Caco-2 (cell line): ENCODE data around the gene HES4. TPM values are rescaled to one million over a fixed set of nuclear protein-coding genes. Genes with fewer than 3 reads are reported as not detected.
"Not testable (repeated sequence)": the region's sequence is repeated elsewhere in the genome, so short reads cannot be mapped to it uniquely, and the experiment has no call there.

ENCODE experiments used
- BruUV-seq: library from RNA; stranded (reverse); fragments of 400-500 nt; replicated peaks from 2 replicates; lab custom pipeline; 2021; lab: Mats Ljungman, UMichigan
- CTCF ChIA-PET: fragments of 300-600 bp; sonication (Branson Sonifier 250); formaldehyde crosslinking; loops from one replicate; lab custom pipeline; 2022; ENCODE audit warnings: antibody characterized with exemption; lab: Charles Lee
- POLR2A ChIA-PET: fragments of 300-600 bp; sonication (Branson Sonifier 250); formaldehyde crosslinking; loops from one replicate; lab custom pipeline; 2022; ENCODE audit warnings: antibody characterized with exemption; lab: Charles Lee
- DNase-seq, 2 experiments: peaks; one replicate each; pipeline versions ENCODE4 v3.0.0 to v3.0.0-alpha.2; 2020 to 2022
- H3K27me3 ChIP-seq: replicated peaks from 2 replicates; pipeline ENCODE4 v1.6.0; 2011; ENCODE audit warnings: low read length; ENCODE audit not compliant: control insufficient read depth, insufficient read depth
- H3K36me3 ChIP-seq: 2 replicates; pipeline ENCODE4 v1.5.1; 2011; ENCODE audit warnings: low read length; ENCODE audit not compliant: control insufficient read depth, insufficient read depth
- H3K4me1 ChIP-seq: fragments of 250-450 bp; sonication (Bioruptor Pico); 2 replicates; pipeline ENCODE4 v1.5.1; 2020; ENCODE audit warnings: mild to moderate bottlenecking
- H3K4me3 ChIP-seq: 2 replicates; pipeline ENCODE4 v1.5.1; 2011; ENCODE audit warnings: low read depth, mild to moderate bottlenecking, control low read depth, low read length
- H3K9me3 ChIP-seq: fragments of 250-450 bp; sonication (Bioruptor Pico); 2 replicates; pipeline ENCODE4 v1.5.1; 2020; ENCODE audit warnings: mild to moderate bottlenecking, moderate library complexity
- H3K27ac Mint-ChIP-seq: one replicate; pipeline ENCODE4 v1.8.0; 2022; ENCODE audit warnings: mixed read lengths; ENCODE audit not compliant: unreplicated experiment
- H3K27me3 Mint-ChIP-seq: one replicate; pipeline ENCODE4 v1.8.0; 2022; ENCODE audit warnings: mixed read lengths; ENCODE audit not compliant: insufficient read depth, unreplicated experiment
- H3K36me3 Mint-ChIP-seq: one replicate; pipeline ENCODE4 v1.8.0; 2022; ENCODE audit warnings: mild to moderate bottlenecking, mixed read lengths; ENCODE audit not compliant: insufficient read depth, unreplicated experiment
- H3K4me1 Mint-ChIP-seq: one replicate; pipeline ENCODE4 v1.8.0; 2022; ENCODE audit warnings: low read depth, mixed read lengths; ENCODE audit not compliant: unreplicated experiment
- H3K4me3 Mint-ChIP-seq: one replicate; pipeline ENCODE4 v1.8.0; 2022; ENCODE audit warnings: mild to moderate bottlenecking, moderate library complexity, mixed read lengths; ENCODE audit not compliant: unreplicated experiment
- H3K9me3 Mint-ChIP-seq: one replicate; pipeline ENCODE4 v1.8.0; 2022; ENCODE audit warnings: mixed read lengths; ENCODE audit not compliant: unreplicated experiment
- intact Hi-C: fragments of 100-400 bp; cut with micrococcal nuclease; formaldehyde crosslinking; loops from one replicate; pipeline ENCODE4 v1.10.0; 2022; ENCODE audit not compliant: unreplicated experiment
- total RNA-seq: library from RNA; stranded (reverse); gene quantifications from 2 replicates; pipeline ENCODE4 v1.2.3, GENCODE V29; 2022
- TF ChIP-seq, protein P1 (sequence below), 2 experiments: fragments of 200-600 bp in 1 of 2; IDR thresholded peaks; 1 replicate in 1 of 2; 2 replicates in 1 of 2; pipeline versions ENCODE4 v1.5.1 to v1.8.0; 2011 to 2022; ENCODE audit warnings: antibody characterized with exemption in 1 of 2, control low read depth in 1 of 2, inconsistent platforms in 1 of 2, low read depth in 1 of 2, low read length in 1 of 2, mild to moderate bottlenecking in 1 of 2, moderate library complexity in 1 of 2; ENCODE audit not compliant: insufficient read depth in 1 of 2, severe bottlenecking in 1 of 2, unreplicated experiment in 1 of 2

Gene HES4
- total RNA-seq, 1 experiment from 2014 or later, result 53.8 TPM

- Mint-ChIP-seq H3K4me3 (peak overlapping the region; percentile 48), H3K9me3 (no peaks in the 10 kb centered on the region), H3K27ac (no peak overlapping the region), H3K27me3 (no peaks in the 10 kb centered on the region), H3K36me3 (peaks cover 35% of the 10 kb centered on the region), H3K4me1 (no peaks in the 10 kb centered on the region)
- ChIA-PET POLR2A (interaction anchor here (1.0 kb wide), 1 partner anchor 16 kb away, joined by 3 read pairs; the partner anchor contains the start of gene ISG15), CTCF (no interaction called here)
- peaks cover 20% of the 10 kb centered on the region for H3K4me1 ChIP-seq
- H3K36me3 ChIP-seq, result no peaks in the 10 kb centered on the region
- no peaks in the 10 kb centered on the region for H3K27me3 ChIP-seq
- DNase-seq, result peak in 1 of 2 experiments; percentile 34
- no peak overlapping the region for H3K4me3 ChIP-seq
- no peaks in the 10 kb centered on the region for H3K9me3 ChIP-seq
- no TSS peak for BruUV-seq
- intact Hi-C loops, result loop anchor here (5.0 kb wide), 1 partner anchor 75 kb away; the partner anchor contains the start of gene RNF223
- TF ChIP-seq, protein P1, sequence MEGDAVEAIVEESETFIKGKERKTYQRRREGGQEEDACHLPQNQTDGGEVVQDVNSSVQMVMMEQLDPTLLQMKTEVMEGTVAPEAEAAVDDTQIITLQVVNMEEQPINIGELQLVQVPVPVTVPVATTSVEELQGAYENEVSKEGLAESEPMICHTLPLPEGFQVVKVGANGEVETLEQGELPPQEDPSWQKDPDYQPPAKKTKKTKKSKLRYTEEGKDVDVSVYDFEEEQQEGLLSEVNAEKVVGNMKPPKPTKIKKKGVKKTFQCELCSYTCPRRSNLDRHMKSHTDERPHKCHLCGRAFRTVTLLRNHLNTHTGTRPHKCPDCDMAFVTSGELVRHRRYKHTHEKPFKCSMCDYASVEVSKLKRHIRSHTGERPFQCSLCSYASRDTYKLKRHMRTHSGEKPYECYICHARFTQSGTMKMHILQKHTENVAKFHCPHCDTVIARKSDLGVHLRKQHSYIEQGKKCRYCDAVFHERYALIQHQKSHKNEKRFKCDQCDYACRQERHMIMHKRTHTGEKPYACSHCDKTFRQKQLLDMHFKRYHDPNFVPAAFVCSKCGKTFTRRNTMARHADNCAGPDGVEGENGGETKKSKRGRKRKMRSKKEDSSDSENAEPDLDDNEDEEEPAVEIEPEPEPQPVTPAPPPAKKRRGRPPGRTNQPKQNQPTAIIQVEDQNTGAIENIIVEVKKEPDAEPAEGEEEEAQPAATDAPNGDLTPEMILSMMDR (IDR thresholded peaks at IDR 0.05; ENCODE audit: insufficient read depth in 1 of 2, low read depth in 1 of 2, low read length in 1 of 2, severe bottlenecking in 1 of 2, unreplicated experiment in 1 of 2), result no peak
Observed at GRCh38 chr1:997713-997992, 2.2 kb downstream of the HES4 start.

DNA sequence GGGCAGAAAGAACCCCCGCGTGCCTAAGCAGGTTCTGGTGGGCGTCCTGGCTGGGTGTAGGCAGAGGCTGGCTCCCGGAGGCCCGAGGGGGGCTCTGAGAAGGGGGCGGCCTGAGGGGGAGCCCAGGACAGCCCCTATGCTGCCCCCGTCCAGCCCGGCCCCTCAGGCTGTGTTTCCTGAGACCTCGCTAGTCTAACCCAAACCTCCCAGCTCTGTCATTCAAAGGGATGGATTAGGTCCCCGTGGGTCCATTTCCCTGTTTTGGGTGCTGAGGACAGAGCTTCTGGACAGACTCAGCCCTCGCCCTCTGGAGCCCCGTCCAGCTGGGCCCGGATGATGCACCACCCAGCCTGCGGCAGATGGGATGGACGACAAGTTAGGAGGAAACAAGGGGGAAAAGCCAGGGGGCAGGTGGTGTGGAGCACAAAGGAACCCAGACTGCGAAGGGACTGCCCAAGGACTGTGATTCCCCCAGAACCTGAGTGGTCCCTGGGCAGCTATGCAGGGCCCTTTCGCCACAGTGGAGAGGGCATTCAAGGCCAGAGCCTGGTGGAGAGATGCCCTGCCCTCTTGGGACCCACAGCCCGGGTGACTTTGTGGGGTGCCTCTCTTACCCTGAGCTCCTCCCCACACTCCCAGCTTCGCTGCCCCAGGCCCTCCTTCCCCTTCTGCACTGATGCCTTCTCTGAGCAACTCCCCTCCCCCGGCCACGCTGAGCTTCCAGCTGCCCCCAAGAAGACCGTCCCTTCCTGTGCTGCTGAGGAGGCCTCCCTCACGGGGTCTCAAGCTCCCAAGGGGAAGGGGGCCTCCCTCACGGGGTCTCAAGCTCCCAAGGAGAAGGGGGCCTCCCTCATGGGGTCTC is 2.8 kb downstream of the HES4 start:
- CTCF ChIA-PET, result no interaction called here
- BruUV-seq, result no TSS peak
- H3K27me3 Mint-ChIP-seq, result no peaks in the 10 kb centered on the region
- TF ChIP-seq, protein P1 (IDR thresholded peaks at IDR 0.05; ENCODE audit: insufficient read depth in 1 of 2, low read depth in 1 of 2, low read length in 1 of 2, severe bottlenecking in 1 of 2, unreplicated experiment in 1 of 2), result no peak
- Histone ChIP-seq H3K36me3 (no peaks in the 10 kb centered on the region), H3K27me3 (no peaks in the 10 kb centered on the region), H3K4me3 (no peak overlapping the region), H3K4me1 (peaks cover 19% of the 10 kb centered on the region), H3K9me3 (peaks cover 5% of the 10 kb centered on the region; the same call in 1 of the 2 replicates)
- POLR2A ChIA-PET, result interaction anchor here (0.7 to 1.0 kb wide), 2 partner anchors 17 to 119 kb away, joined by 3 read pairs; partner anchors contain the start of genes C1orf159 and ISG15
- no peaks in the 10 kb centered on the region for H3K4me1 Mint-ChIP-seq
- peaks cover 36% of the 10 kb centered on the region for H3K36me3 Mint-ChIP-seq
- H3K4me3 Mint-ChIP-seq, result peak overlapping the region; percentile 48
- intact Hi-C loops, result loop anchor here (5.0 kb wide), 1 partner anchor 75 kb away; the partner anchor contains the start of gene RNF223
- peak in 1 of 2 experiments; percentile 42 for DNase-seq
- H3K9me3 Mint-ChIP-seq, result no peaks in the 10 kb centered on the region
- H3K27ac Mint-ChIP-seq, result no peak overlapping the region

DNA sequence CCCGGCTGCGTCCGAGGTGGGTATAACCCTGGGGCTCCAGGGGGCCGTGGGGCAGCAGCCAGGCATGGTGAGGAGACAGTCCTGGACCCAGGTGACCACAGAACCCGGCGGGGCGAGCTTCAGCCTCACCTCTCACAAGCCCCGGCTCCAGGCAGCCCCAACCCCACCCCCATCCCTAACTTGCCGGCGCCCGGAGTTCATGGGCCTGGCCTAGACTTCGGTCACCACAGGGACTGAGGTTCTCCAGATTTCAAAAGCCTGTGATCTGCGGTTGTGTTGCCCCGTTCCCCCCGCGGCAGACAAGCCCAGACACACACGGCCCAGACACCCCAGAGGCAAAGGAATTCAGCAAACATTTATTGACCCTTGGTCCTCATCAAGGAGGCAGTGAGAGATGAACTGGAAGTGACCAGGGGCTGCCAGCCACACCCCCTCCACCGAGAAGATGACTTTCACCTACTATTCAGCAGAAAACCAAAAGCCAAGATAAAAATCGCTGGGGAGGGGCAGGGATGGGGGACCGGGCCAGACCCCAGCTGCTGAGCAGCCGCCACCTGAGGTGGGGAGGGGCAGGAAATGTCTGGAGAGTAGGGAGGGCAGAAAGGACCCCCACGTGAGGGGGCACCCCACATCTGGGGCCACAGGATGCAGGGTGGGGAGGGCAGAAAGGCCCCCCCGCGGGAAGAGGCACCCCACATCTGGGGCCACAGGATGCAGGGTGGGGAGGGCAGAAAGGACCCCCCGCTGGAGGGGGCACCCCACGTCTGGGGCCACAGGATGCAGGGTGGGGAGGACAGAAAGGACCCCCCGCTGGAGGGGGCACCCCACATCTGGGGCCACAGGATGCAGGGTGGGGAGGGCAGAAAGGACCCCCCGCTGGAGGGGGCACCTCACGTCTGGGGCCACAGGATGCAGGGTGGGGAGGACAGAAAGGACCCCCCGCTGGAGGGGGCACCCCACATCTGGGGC is 3.9 kb downstream of the HES4 start:
- peak; percentile 74 to 84 for DNase-seq
- POLR2A ChIA-PET, result no interaction called here
- Mint-ChIP-seq H3K4me1 (no peaks in the 10 kb centered on the region), H3K27ac (peak overlapping the region; percentile 21), H3K9me3 (no peaks in the 10 kb centered on the region), H3K27me3 (no peaks in the 10 kb centered on the region), H3K4me3 (peak overlapping the region; percentile 30), H3K36me3 (peaks cover 40% of the 10 kb centered on the region)
- H3K27me3 ChIP-seq, result no peaks in the 10 kb centered on the region
- H3K4me3 ChIP-seq, result no peak overlapping the region
- H3K9me3 ChIP-seq, result peaks cover 8% of the 10 kb centered on the region; the same call in 1 of the 2 replicates
- H3K4me1 ChIP-seq, result peaks cover 19% of the 10 kb centered on the region
- intact Hi-C loops, result loop anchor here (5.0 kb wide), 1 partner anchor 76 kb away; the partner anchor contains the start of gene RNF223
- H3K36me3 ChIP-seq, result no peaks in the 10 kb centered on the region
- TF ChIP-seq, protein P1 (IDR thresholded peaks at IDR 0.05; ENCODE audit: insufficient read depth in 1 of 2, low read depth in 1 of 2, low read length in 1 of 2, severe bottlenecking in 1 of 2, unreplicated experiment in 1 of 2), result no peak
- CTCF ChIA-PET, result no interaction called here
- BruUV-seq, result no TSS peak

DNA sequence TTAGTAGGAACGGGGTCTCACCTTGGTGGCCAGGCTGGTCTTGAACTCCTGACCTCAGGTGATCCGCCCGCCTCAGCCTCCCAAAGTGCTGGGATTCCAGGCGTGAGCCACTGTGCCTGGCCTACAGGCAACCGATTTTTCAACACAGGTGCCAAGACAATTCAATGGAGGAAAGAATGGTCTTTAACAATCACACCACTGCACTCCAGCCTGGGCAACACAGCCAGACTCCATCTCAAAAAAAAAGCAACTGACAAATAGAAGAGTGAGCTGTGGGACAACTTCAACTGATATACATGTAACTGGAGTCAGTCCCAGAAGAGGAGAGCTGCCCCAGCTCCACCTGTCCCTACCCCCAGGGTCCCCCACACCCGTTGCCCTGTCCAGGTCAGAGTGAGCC is 5.4 kb downstream of the HES4 start:
- CTCF ChIA-PET, H3K4me1 Mint-ChIP-seq, H3K27me3 ChIP-seq, H3K36me3 ChIP-seq, H3K27ac Mint-ChIP-seq, DNase-seq, H3K27me3 Mint-ChIP-seq, H3K9me3 Mint-ChIP-seq, intact Hi-C loops, H3K4me3 ChIP-seq, H3K4me3 Mint-ChIP-seq, POLR2A ChIA-PET, BruUV-seq, H3K9me3 ChIP-seq: not testable (repeated sequence)
- peaks cover 28% of the 10 kb centered on the region for H3K36me3 Mint-ChIP-seq
- H3K4me1 ChIP-seq, result peaks cover 19% of the 10 kb centered on the region
